SU-DHL-6 (cell line): Measurements from ENCODE around the gene ARHGEF39.
A peak's percentile ranks its signal among the peaks of the same experiment; 100 is the strongest.
"Not testable (repeated sequence)": the region's sequence is repeated elsewhere in the genome, so short reads cannot be mapped to it uniquely, and the experiment has no call there.

Experiments used
- H2AFZ ChIP-seq: fragments of 200-600 bp; sonication (generic); 2 replicates; pipeline ENCODE4 v1.6.1; 2014; ENCODE audit warnings: low read depth, mild to moderate bottlenecking, moderate library complexity, mixed read lengths, antibody characterized with exemption, low read length; ENCODE audit not compliant: severe bottlenecking
- H3F3A ChIP-seq: fragments of 200-600 bp; shearing (Covaris generic); 2 replicates; pipeline ENCODE4 v1.6.0; 2016; ENCODE audit warnings: antibody characterized with exemption, mild to moderate bottlenecking; ENCODE audit not compliant: insufficient read depth
- H3K27ac ChIP-seq: fragments of 200-600 bp; sonication (generic); 2 replicates; pipeline ENCODE4 v1.5.1; 2016; ENCODE audit warnings: low read depth, mild to moderate bottlenecking, low read length, moderate library complexity, mixed read lengths
- H3K27me3 ChIP-seq: fragments of 200-600 bp; sonication (generic), shearing (Covaris generic); 2 replicates; pipeline ENCODE4 v1.6.0; 2014; ENCODE audit warnings: mild to moderate bottlenecking, low read length
- H3K36me3 ChIP-seq: fragments of 200-600 bp; sonication (generic); 2 replicates; pipeline ENCODE4 v1.6.1; 2014; ENCODE audit warnings: mild to moderate bottlenecking, low read length, mixed read lengths
- H3K4me2 ChIP-seq: fragments of 300-600, 200-600 bp; shearing (Covaris generic), sonication (generic); 2 replicates; pipeline ENCODE4 v1.6.0; 2014; ENCODE audit warnings: low read length, low read depth, mild to moderate bottlenecking; ENCODE audit not compliant: poor library complexity, severe bottlenecking
- H3K4me3 ChIP-seq: fragments of 200-600 bp; sonication (generic); 2 replicates; pipeline ENCODE4 v1.5.1; 2014; ENCODE audit warnings: antibody characterized with exemption, low read length, mild to moderate bottlenecking, mixed read lengths; ENCODE audit not compliant: insufficient read depth, poor library complexity, severe bottlenecking
- H3K79me2 ChIP-seq: fragments of 200-600 bp; sonication (generic); 2 replicates; pipeline ENCODE4 v1.6.1; 2014; ENCODE audit warnings: mild to moderate bottlenecking, low read length, moderate library complexity; ENCODE audit not compliant: insufficient read depth
- H3K9ac ChIP-seq: fragments of 200-600 bp; sonication (generic); 2 replicates; pipeline ENCODE4 v1.7.0; 2014; ENCODE audit warnings: mild to moderate bottlenecking, low read length
- H3K9me2 ChIP-seq: fragments of 200-600 bp; sonication (generic); replicated peaks from 2 replicates; pipeline ENCODE4 v1.6.1; 2014; ENCODE audit warnings: low read length; ENCODE audit not compliant: insufficient read depth
- H3K9me3 ChIP-seq: fragments of 200-600 bp; sonication (generic); 2 replicates; pipeline ENCODE4 v1.6.1; 2014; ENCODE audit warnings: low read length, mixed read lengths; ENCODE audit not compliant: insufficient read depth
- H4K20me1 ChIP-seq: fragments of 200-600 bp; sonication (generic); 2 replicates; pipeline ENCODE4 v1.6.1; 2014; ENCODE audit warnings: low read depth, mild to moderate bottlenecking, antibody characterized with exemption, low read length, moderate library complexity, mixed read lengths
- EZH2phosphoT487 ChIP-seq: fragments of 200-600 bp; sonication (generic), shearing (Covaris generic); conservative IDR thresholded peaks from 2 replicates; pipeline ENCODE4 v1.6.1; 2018; ENCODE audit warnings: mild to moderate bottlenecking, antibody characterized with exemption, low read length, moderate library complexity, mixed read lengths
- TF ChIP-seq, protein P1 (sequence below): fragments of 200-600 bp; sonication (generic); IDR thresholded peaks from one replicate; pipeline ENCODE4 v1.5.1; 2017; ENCODE audit warnings: antibody characterized with exemption, mild to moderate bottlenecking, low read length, moderate library complexity; ENCODE audit not compliant: insufficient read depth, poor library complexity, severe bottlenecking

The ARHGEF39 gene

GRCh38 chr9:35649431-35650340, 15.3 kb downstream of the ARHGEF39 start:
- H3K9me3 ChIP-seq: no peaks in the 10 kb centered on the region
- H4K20me1 ChIP-seq: no peaks in the 10 kb centered on the region
- no peaks in the 10 kb centered on the region for H3K9me2 ChIP-seq
- H3K4me3 ChIP-seq: peak overlapping the region; percentile 78
- no peaks in the 10 kb centered on the region for H3K36me3 ChIP-seq
- H3K27ac ChIP-seq: peak overlapping the region; percentile 91
- no peaks in the 10 kb centered on the region for H3K27me3 ChIP-seq
- peak overlapping the region; percentile 80 for H3K4me2 ChIP-seq
- H3K9ac ChIP-seq: peak overlapping the region; percentile 76
- TF ChIP-seq, protein P1, sequence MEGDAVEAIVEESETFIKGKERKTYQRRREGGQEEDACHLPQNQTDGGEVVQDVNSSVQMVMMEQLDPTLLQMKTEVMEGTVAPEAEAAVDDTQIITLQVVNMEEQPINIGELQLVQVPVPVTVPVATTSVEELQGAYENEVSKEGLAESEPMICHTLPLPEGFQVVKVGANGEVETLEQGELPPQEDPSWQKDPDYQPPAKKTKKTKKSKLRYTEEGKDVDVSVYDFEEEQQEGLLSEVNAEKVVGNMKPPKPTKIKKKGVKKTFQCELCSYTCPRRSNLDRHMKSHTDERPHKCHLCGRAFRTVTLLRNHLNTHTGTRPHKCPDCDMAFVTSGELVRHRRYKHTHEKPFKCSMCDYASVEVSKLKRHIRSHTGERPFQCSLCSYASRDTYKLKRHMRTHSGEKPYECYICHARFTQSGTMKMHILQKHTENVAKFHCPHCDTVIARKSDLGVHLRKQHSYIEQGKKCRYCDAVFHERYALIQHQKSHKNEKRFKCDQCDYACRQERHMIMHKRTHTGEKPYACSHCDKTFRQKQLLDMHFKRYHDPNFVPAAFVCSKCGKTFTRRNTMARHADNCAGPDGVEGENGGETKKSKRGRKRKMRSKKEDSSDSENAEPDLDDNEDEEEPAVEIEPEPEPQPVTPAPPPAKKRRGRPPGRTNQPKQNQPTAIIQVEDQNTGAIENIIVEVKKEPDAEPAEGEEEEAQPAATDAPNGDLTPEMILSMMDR: no peak
- TF ChIP-seq EZH2phosphoT487: no peak
- H3F3A ChIP-seq: peaks cover 49% of the 10 kb centered on the region
- peak overlapping the region; percentile 54 for H2AFZ ChIP-seq
- peaks cover 10% of the 10 kb centered on the region for H3K79me2 ChIP-seq

GRCh38 chr9:35646533-35647265, 18.3 kb downstream of the ARHGEF39 start:
- Histone ChIP-seq H3K36me3 (no peaks in the 10 kb centered on the region), H3K4me3 (peak overlapping the region; percentile 81), H3K9me3 (no peaks in the 10 kb centered on the region), H3K4me2 (peak overlapping the region; percentile 91), H2AFZ (peak overlapping the region; percentile 44), H3K79me2 (peaks cover 10% of the 10 kb centered on the region), H3K9ac (peak overlapping the region; percentile 73), H4K20me1 (no peaks in the 10 kb centered on the region), H3F3A (peaks cover 48% of the 10 kb centered on the region), H3K9me2 (no peaks in the 10 kb centered on the region), H3K27ac (peak overlapping the region; percentile 91), H3K27me3 (no peaks in the 10 kb centered on the region)
- TF ChIP-seq, protein P1: peak; percentile 93
- no peak for TF ChIP-seq EZH2phosphoT487

- H3K79me2 ChIP-seq: peaks cover 10% of the 10 kb centered on the region
- H2AFZ ChIP-seq: peak overlapping the region; percentile 44
- peak overlapping the region; percentile 81 for H3K4me3 ChIP-seq
- peak overlapping the region; percentile 91 for H3K27ac ChIP-seq
- no peaks in the 10 kb centered on the region for H3K9me2 ChIP-seq
- peaks cover 42% of the 10 kb centered on the region for H3F3A ChIP-seq
- no peaks in the 10 kb centered on the region for H3K9me3 ChIP-seq
- H3K36me3 ChIP-seq: no peaks in the 10 kb centered on the region
- H3K9ac ChIP-seq: peak overlapping the region; percentile 73
- TF ChIP-seq, protein P1: no peak
- TF ChIP-seq EZH2phosphoT487: no peak
- no peaks in the 10 kb centered on the region for H4K20me1 ChIP-seq
- no peaks in the 10 kb centered on the region for H3K27me3 ChIP-seq
- peak overlapping the region; percentile 91 for H3K4me2 ChIP-seq
These were observed 18.9 kb downstream of the ARHGEF39 start for GRCh38 chr9:35646153-35646532.

DNA sequence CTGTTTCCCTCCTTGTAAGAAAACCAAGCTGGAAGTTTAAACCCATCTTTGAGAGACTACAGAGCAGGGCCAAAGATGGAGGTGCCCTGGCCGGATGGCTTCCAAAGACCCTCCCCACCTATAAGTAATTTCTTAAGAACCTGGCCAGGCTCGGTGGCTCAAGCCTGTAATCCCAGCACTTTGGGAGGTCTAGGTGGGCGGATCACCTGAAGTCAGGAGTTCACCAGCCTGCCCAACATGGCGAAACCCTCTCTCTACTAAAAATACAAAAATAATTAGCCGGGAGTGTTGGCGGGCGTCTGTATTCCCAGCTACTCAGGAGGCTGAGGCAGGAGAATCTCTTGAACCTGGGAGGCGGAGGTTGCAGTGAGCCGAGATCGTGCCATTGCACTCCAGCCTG, 19.3 kb downstream of the ARHGEF39 start:
- peaks cover 41% of the 10 kb centered on the region for H3F3A ChIP-seq
- not testable (repeated sequence) for H3K27me3 ChIP-seq, H3K79me2 ChIP-seq, H3K36me3 ChIP-seq, H4K20me1 ChIP-seq, H3K9me3 ChIP-seq, H3K9me2 ChIP-seq
- peak overlapping the region; percentile 91 for H3K4me2 ChIP-seq
- H2AFZ ChIP-seq: peak overlapping the region; percentile 44
- peak overlapping the region; percentile 91 for H3K27ac ChIP-seq
- H3K9ac ChIP-seq: peak overlapping the region; percentile 73
- H3K4me3 ChIP-seq: peak overlapping the region; percentile 81
